ENCODE data around the gene FTCD.

Gene FTCD

DNA sequence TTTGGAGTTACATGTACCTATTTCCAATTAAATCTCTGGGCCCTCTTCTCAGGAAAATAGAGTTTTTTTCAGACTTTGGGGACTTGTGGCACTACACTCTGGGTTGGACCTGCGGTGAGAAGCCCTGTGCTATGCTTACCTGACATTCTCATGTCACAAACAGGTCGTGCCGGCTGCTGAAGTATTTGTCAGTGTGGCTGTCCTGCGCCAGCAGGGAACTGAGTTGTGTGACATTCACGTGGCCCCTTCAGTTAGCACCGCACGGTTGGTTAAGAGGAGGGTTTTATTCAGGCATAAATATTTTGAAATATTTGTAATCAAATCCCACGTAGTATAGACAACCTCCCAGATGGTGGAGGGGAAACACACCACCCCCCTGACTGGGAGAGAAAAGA lies 63.8 kb downstream of the FTCD start:
- peak; percentile 18 for DNase-seq

DNA sequence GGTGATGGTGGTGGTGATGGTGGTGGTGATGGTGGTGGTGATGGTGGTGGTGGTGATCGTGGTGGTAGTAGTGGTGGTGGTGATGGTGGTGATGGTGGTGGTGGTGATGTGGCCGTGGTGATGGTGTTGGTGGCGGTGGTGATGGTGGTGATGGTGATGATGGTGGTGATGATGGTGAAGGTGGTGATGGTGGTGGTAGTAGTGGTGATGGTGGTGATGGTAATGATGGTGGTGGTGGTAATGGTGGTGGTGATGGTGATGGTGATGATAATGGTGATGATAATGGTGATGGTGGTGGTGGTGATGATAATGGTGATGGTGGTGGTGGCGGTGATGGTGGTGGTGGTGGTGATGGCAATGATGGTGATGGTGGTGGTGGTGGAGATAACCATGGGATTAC lies 64.3 kb downstream of the FTCD start:
- DNase-seq: no peak

DNA sequence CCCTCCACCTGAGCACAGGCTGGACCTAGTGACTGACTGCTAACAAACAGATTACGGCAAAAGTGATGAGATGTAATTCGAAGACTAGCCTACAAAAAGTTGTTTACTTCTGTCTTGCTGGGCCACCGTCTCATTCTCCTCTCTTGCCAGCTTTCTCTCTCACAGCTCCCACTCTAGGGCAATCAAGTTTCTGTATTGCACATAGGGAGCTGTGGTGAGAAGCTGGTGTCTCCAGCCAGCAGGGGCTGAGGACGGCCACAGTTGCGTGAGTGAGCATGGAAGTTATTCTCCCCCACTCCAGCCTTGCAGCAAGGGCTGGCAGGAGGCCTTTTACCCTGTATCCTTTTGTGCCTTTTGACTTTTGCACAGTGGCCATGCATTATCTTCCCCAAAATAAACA lies 66.1 kb downstream of the FTCD start:
- no peak for DNase-seq

GRCh38 chr21:46088189-46088588 lies 67.2 kb downstream of the FTCD start:
- DNase-seq: no peak

- no peak for DNase-seq
These were observed 67.7 kb downstream of the FTCD start for GRCh38 chr21:46087641-46088040.

Measured in right hindlimb (tissue), 1 donor.